ENCODE measurements around the gene HTR3D.
"Not testable (repeated sequence)": the region's sequence is repeated elsewhere in the genome, so short reads cannot be mapped to it uniquely, and the experiment has no call there.

The HTR3D gene

GRCh38 chr3:184017672-184018423 lies 13.7 kb upstream of the HTR3D start, which contains the start of gene ABCC5:
Gene ABCC5, minus strand, starts transcription at chr3:184017884. Its CDS starts 3,492 bp downstream, at chr3:184014392.
- Histone ChIP-seq H3K36me3 (ENCODE audit: control insufficient read depth, low read length) (peaks cover 9% of the 10 kb centered on the region), H3K4me1 (ENCODE audit: control insufficient read depth, low read length) (peaks cover 18% of the 10 kb centered on the region), H3F3A (ENCODE audit: control insufficient read depth, insufficient read depth) (no peaks in the 10 kb centered on the region), H3K27ac (ENCODE audit: low read depth, low read length) (no peak within 1 kb of the TSS), H4K20me1 (ENCODE audit: control insufficient read depth, insufficient read depth, low read depth, low read length) (no peaks in the 10 kb centered on the region), H3K79me2 (ENCODE audit: control insufficient read depth, low read length) (peaks cover 7% of the 10 kb centered on the region; the same call in 1 of the 2 replicates), H3K4me2 (ENCODE audit: low read length) (peak within 1 kb of the TSS; percentile 96), H3K4me3 (ENCODE audit: low read length) (peak within 1 kb of the TSS; percentile 100), H3K9me3 (ENCODE audit: control insufficient read depth, insufficient read depth, low read length) (no peaks in the 10 kb centered on the region), H3K27me3 (ENCODE audit: control insufficient read depth, low read length) (peaks cover 6% of the 10 kb centered on the region; the same call in 1 of the 2 replicates), H3K9me2 (replicated peaks; ENCODE audit: control insufficient read depth, low read length) (no peaks in the 10 kb centered on the region)
- TF ChIP-seq EZH2phosphoT487 (IDR thresholded peaks at IDR 0.05; ENCODE audit: borderline replicate concordance, low read length) (no peak), CTCF (IDR thresholded peaks at IDR 0.05; ENCODE audit: low read depth, low read length, poor library complexity, severe bottlenecking) (peak; percentile 62)

- Histone ChIP-seq H3K36me3 (ENCODE audit: control insufficient read depth, low read length) (peaks cover 9% of the 10 kb centered on the region), H3K9me3 (ENCODE audit: control insufficient read depth, insufficient read depth, low read length) (no peaks in the 10 kb centered on the region), H3K27me3 (ENCODE audit: control insufficient read depth, low read length) (peaks cover 6% of the 10 kb centered on the region; the same call in 1 of the 2 replicates), H3K4me1 (ENCODE audit: control insufficient read depth, low read length) (peaks cover 18% of the 10 kb centered on the region), H3K4me2 (ENCODE audit: low read length) (peak overlapping the region; percentile 96), H3K4me3 (ENCODE audit: low read length) (peak overlapping the region; percentile 100), H3K79me2 (ENCODE audit: control insufficient read depth, low read length) (peaks cover 7% of the 10 kb centered on the region; the same call in 1 of the 2 replicates), H3F3A (ENCODE audit: control insufficient read depth, insufficient read depth) (no peaks in the 10 kb centered on the region), H3K27ac (ENCODE audit: low read depth, low read length) (no peak overlapping the region), H3K9me2 (replicated peaks; ENCODE audit: control insufficient read depth, low read length) (no peaks in the 10 kb centered on the region), H4K20me1 (ENCODE audit: control insufficient read depth, insufficient read depth, low read depth, low read length) (no peaks in the 10 kb centered on the region)
- TF ChIP-seq CTCF (IDR thresholded peaks at IDR 0.05; ENCODE audit: low read depth, low read length, poor library complexity, severe bottlenecking) (no peak), EZH2phosphoT487 (IDR thresholded peaks at IDR 0.05; ENCODE audit: borderline replicate concordance, low read length) (no peak)
These were observed 13.0 kb upstream of the HTR3D start for GRCh38 chr3:184018424-184018973.

GRCh38 chr3:184022323-184022722 lies 9.2 kb upstream of the HTR3D start:
- no peak for TF ChIP-seq CTCF (IDR thresholded peaks at IDR 0.05; ENCODE audit: low read depth, low read length, poor library complexity, severe bottlenecking)
- Histone ChIP-seq H3K4me2 (ENCODE audit: low read length) (no peak overlapping the region), H3K27ac (ENCODE audit: low read depth, low read length) (no peak overlapping the region), H3F3A (ENCODE audit: control insufficient read depth, insufficient read depth) (no peaks in the 10 kb centered on the region), H3K4me3 (ENCODE audit: low read length) (no peak overlapping the region), H3K9me3 (ENCODE audit: control insufficient read depth, insufficient read depth, low read length) (no peaks in the 10 kb centered on the region), H3K27me3 (ENCODE audit: control insufficient read depth, low read length) (peaks cover 6% of the 10 kb centered on the region; the same call in 1 of the 2 replicates), H3K9me2 (replicated peaks; ENCODE audit: control insufficient read depth, low read length) (no peaks in the 10 kb centered on the region), H3K36me3 (ENCODE audit: control insufficient read depth, low read length) (peaks cover 3% of the 10 kb centered on the region), H4K20me1 (ENCODE audit: control insufficient read depth, insufficient read depth, low read depth, low read length) (no peaks in the 10 kb centered on the region), H3K79me2 (ENCODE audit: control insufficient read depth, low read length) (no peaks in the 10 kb centered on the region), H3K4me1 (ENCODE audit: control insufficient read depth, low read length) (peaks cover 6% of the 10 kb centered on the region)

- not testable (repeated sequence) for H3K27ac ChIP-seq (ENCODE audit: low read depth, low read length); H3K79me2 ChIP-seq (ENCODE audit: control insufficient read depth, low read length); H3K4me3 ChIP-seq (ENCODE audit: low read length)
These were observed 6.3 kb upstream of the HTR3D start for GRCh38 chr3:184025256-184025655.

GRCh38 chr3:184028275-184028890 lies 3.2 kb upstream of the HTR3D start:
- not testable (repeated sequence) for H4K20me1 ChIP-seq (ENCODE audit: control insufficient read depth, insufficient read depth, low read depth, low read length); H3K27ac ChIP-seq (ENCODE audit: low read depth, low read length); H3K27me3 ChIP-seq (ENCODE audit: control insufficient read depth, low read length); H3K4me1 ChIP-seq (ENCODE audit: control insufficient read depth, low read length); H3F3A ChIP-seq (ENCODE audit: control insufficient read depth, insufficient read depth); H3K4me2 ChIP-seq (ENCODE audit: low read length); H3K9me3 ChIP-seq (ENCODE audit: control insufficient read depth, insufficient read depth, low read length); H3K79me2 ChIP-seq (ENCODE audit: control insufficient read depth, low read length); H3K4me3 ChIP-seq (ENCODE audit: low read length); H3K36me3 ChIP-seq (ENCODE audit: control insufficient read depth, low read length); H3K9me2 ChIP-seq (replicated peaks; ENCODE audit: control insufficient read depth, low read length)

More at GRCh38 chr3:184025256-184025655, 6.3 kb upstream of the HTR3D start:
- H4K20me1 ChIP-seq (ENCODE audit: control insufficient read depth, insufficient read depth, low read depth, low read length); H3K4me1 ChIP-seq (ENCODE audit: control insufficient read depth, low read length); H3K27me3 ChIP-seq (ENCODE audit: control insufficient read depth, low read length); H3K36me3 ChIP-seq (ENCODE audit: control insufficient read depth, low read length); H3K9me2 ChIP-seq (replicated peaks; ENCODE audit: control insufficient read depth, low read length); H3F3A ChIP-seq (ENCODE audit: control insufficient read depth, insufficient read depth); H3K9me3 ChIP-seq (ENCODE audit: control insufficient read depth, insufficient read depth, low read length); H3K4me2 ChIP-seq (ENCODE audit: low read length): not testable (repeated sequence)
